ENCODE results near the gene TMED10.
"Not testable (repeated sequence)": the region's sequence is repeated elsewhere in the genome, so short reads cannot be mapped to it uniquely, and the experiment has no call there.

TMED10 gene

DNA sequence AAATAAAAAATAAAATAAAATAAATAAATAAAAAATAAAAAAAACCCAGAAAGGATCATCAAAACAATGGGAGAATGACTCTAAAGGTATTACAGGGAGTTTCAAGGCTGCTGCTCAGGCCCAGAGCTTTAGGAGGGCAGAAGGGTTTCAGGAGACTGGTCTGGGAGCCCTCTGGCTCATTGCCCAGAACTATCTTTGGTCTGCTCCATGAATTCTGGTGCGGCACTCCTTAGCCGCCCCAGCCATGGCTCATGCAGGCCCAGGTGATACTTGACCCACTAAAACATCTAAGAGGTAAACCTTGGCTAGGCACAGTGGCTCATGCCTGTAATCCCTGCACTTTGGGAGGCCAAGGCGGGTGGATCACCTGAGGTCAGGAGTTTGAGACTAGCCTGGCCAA is 14.7 kb upstream of the TMED10 start:
- DNase-seq = no peak

DNA sequence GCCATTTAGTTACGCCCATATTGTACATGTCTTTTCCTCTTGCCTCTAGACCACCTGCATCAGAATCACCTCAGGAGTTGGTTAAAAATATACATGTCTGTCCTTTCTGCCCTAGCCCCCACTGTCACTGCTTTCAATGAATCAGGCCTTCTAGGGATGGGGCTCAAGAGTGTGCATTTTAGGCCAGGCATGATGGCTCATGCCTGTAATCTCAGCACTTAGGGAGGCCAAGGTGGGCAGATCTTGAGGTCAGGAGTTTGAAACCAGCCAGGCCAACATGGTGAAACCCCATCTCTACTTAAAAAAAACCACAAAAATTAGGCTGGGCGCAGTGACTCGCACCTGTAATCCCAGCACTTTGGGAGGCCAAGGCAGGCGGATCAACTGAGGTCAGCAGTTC is 13.6 kb upstream of the TMED10 start:
- DNase-seq = no peak

GRCh38 chr14:75188520-75189268 is 12.3 kb upstream of the TMED10 start:
- DNase-seq = peak in 12 of 56 donors; percentile 3 to 24 (median 14)

DNA sequence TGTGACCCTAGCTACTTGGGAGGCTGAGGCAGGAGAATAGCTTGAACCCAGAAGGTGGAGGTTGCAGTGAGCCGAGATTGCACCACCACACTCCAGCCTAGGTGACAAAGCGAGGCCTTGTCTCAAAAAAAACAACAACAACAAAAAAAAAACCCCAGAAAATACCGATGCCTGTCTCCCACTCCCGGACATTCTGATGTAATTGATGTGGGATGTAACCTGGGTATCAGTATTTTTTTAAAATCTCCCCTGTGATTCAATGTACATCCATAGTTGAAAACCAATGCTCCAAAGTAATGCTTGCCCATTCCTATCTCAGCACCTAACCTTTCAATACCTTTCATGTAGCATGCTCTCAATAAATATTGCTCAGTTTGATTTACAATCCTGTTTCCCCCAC is 11.7 kb upstream of the TMED10 start:
- no peak for DNase-seq

- no peak for DNase-seq
Observed at GRCh38 chr14:75186953-75187352, 10.5 kb upstream of the TMED10 start.

- no peak for DNase-seq
Observed at GRCh38 chr14:75185251-75186040, 9.0 kb upstream of the TMED10 start.

DNA sequence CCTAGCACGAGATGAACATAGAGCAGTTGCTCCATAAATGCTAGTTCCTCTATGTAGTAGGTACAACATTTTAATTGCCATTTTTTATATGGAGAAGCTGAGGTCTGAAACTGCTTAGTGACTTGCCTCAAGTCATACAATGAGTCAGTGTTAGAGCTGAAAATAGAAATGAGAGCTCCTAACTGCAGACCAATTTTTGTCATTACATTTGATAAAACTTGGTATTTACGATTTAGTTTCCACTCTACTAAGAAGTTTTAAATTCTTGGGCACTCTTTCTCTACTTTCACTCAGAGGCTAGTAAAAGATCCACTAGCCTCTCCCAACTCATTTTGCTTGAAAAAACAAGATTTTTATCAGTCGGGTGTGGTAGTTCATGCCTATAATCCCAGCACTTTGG is 8.1 kb upstream of the TMED10 start:
- DNase-seq = no peak

- no peak for DNase-seq
Observed at GRCh38 chr14:75184039-75184438, 7.6 kb upstream of the TMED10 start.

DNA sequence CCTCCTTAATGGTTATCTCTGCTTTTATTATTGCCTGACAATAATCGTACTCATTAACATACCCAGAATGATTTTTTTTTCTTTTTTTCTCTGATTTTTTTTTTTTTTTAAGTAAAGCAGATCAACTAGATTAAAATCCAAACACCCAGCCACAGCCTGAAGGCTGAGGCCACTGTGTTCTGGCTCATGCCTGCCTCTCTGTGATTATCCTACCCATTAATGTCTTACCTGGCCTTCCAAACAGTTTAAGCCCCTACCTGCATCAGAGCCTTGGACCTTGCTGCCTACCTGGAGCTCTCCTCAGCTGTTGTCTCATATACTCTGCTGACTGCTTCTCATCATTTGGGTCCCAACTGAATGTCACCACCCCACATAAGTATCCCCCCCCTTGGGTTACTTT is 6.8 kb upstream of the TMED10 start:
- no peak for DNase-seq

DNA sequence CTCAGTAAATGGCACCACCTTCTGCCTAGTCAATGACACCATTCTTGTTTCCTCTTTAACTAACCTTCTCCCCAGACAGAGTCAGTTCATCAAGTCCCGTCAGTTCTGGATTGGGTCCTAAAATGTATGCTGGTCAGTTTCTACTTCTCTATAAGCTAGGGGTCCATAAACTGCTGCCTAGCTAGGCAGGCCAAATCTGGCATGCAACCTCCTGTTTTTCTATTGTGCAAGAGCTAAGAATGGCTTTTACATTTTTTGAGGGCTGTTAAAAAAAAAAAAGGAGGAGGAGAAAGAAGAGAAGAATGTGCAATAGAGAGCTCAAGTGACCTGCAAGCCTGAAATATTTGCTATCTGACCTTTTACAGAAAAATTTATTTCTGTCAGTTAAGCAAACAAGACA is 6.4 kb upstream of the TMED10 start:
- no peak for DNase-seq

GRCh38 chr14:75182163-75182562 is 5.8 kb upstream of the TMED10 start:
- not testable (repeated sequence) for DNase-seq

- DNase-seq = no peak
Observed at GRCh38 chr14:75181293-75182062, 5.1 kb upstream of the TMED10 start.

- DNase-seq = no peak
Observed at GRCh38 chr14:75175677-75176141, 703 bp downstream of the TMED10 start.

GRCh38 chr14:75174066-75174465 is 2.3 kb downstream of the TMED10 start:
- DNase-seq = no peak

DNA sequence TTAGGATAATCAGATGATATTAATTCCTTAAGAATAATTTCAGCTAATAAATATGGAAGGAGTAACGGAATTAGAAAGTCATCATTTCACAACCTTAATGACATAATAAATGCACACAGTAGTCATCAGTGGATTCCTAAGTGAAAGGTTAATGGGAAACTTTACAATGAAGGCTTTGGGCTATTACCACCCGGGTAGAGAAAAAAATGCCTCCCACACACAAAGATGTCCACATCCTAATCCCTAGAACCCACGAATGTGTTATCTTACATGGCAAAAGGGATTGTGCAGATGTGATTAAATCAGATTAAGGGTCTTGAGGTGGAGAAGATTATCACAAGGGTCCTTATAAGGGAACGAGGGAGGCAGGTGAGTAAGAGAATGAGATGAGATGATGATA is 5.6 kb downstream of the TMED10 start:
- DNase-seq = no peak

DNA sequence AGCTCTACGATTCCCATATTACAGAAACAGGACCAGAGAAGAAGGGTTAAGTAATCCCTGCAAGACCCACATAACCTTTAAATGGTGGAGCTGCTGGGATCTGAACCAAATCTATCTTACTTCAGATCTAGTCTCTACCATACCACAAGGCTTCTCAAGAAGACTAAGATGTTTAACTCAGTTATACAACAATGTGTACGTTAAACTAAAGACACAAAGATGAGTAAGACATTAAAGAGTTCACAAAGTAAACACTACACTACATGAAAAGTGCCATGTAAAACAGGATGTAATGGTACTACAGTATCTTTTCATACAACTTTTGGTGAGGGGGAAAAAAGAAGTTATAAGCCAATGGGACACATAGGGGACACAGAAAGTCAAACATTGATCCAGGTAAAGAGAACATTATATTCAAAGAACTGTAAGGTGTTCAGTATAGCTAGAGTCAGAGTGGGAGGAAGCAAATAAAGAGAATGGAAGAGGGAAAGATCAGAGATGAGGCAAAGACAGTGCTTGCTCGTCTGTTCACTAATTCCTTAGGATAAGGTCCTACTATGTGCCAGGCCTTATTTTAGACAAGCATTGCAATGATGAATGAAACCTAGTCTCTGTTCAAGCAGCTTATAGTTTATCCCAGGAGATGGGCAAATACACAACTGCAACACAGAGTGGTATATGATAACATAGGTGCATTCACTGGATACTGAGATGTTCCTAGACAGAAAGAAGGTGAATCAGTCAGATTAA is 7.7 kb downstream of the TMED10 start:
- DNase-seq = no peak

DNA sequence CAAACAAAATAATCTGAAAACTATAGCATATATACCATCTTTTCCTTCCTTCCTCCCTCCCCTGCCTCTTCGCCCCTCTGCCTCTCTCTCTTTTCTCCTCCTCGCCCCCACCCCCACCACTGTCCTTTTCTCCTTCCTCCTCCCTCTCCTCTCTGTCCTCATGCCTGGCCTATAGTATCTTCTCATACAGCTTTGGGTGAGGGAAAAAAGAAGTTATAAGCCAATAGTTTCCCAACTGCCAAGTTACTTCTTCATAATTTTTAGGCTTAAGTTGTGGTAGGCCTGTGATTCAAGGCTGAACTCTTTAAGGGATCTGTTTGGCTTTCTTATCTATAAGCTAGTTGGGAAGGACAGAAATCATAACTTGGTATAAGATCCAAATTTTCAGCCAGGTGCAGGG is 9.1 kb downstream of the TMED10 start:
- no peak for DNase-seq

GRCh38 chr14:75165586-75166391 is 10.6 kb downstream of the TMED10 start:
- peak in 52 of 56 donors; percentile 21 to 88 (median 72) for DNase-seq

- no peak for DNase-seq
Observed at GRCh38 chr14:75164809-75165208, 11.6 kb downstream of the TMED10 start.

GRCh38 chr14:75163677-75164076 is 12.7 kb downstream of the TMED10 start:
- no peak for DNase-seq
